OCI-LY7 (cell line): Measurements from ENCODE around the gene PARD3. TPM values are rescaled to one million over a fixed set of nuclear protein-coding genes. Genes with fewer than 3 reads are reported as not detected.

Experiments
- BruUV-seq: library from RNA; stranded (reverse); fragments of 400-500 nt; replicated peaks from 2 replicates; lab custom pipeline; 2021; lab: Mats Ljungman, UMichigan
- CTCF ChIA-PET: fragments of 300-600 bp; sonication (Branson Sonifier 250); formaldehyde crosslinking; loops from one replicate; lab custom pipeline; 2022; ENCODE audit warnings: antibody characterized with exemption; ENCODE audit not compliant: unreplicated experiment; lab: Charles Lee
- POLR2A ChIA-PET: fragments of 300-600 bp; sonication (Branson Sonifier 250); formaldehyde crosslinking; loops from one replicate; lab custom pipeline; 2022; ENCODE audit warnings: antibody characterized with exemption; lab: Charles Lee
- DNase-seq: peaks from one replicate; pipeline ENCODE4 v3.0.0-alpha.2; 2015; ENCODE audit warnings: low spot score
- H2AFZ ChIP-seq: fragments of 200-600 bp; sonication (generic), shearing (Covaris generic); 2 replicates; pipeline ENCODE4 v1.6.1; 2014; ENCODE audit warnings: mild to moderate bottlenecking, antibody characterized with exemption, low read length, moderate library complexity
- H3K27ac ChIP-seq: fragments of 200-600 bp; sonication (generic); 2 replicates; pipeline ENCODE4 v1.5.1; 2014; ENCODE audit warnings: mixed run types, low read depth, mild to moderate bottlenecking, moderate library complexity, low read length, inconsistent platforms; ENCODE audit not compliant: poor library complexity, severe bottlenecking
- H3K36me3 ChIP-seq: fragments of 200-600 bp; sonication (generic); 2 replicates; pipeline ENCODE4 v1.6.1; 2014; ENCODE audit warnings: mild to moderate bottlenecking, antibody characterized with exemption, low read length, moderate library complexity, mixed read lengths; ENCODE audit not compliant: insufficient read depth
- H3K4me1 ChIP-seq: fragments of 200-600 bp; sonication (generic); 2 replicates; pipeline ENCODE4 v1.5.1; 2014; ENCODE audit warnings: mild to moderate bottlenecking, low read length; ENCODE audit not compliant: insufficient read depth, poor library complexity, severe bottlenecking
- H3K4me2 ChIP-seq: fragments of 200-600 bp; sonication (generic); 2 replicates; pipeline ENCODE4 v1.6.1; 2014; ENCODE audit warnings: mild to moderate bottlenecking, low read length
- H3K4me3 ChIP-seq: fragments of 200-600 bp; sonication (generic); 2 replicates; pipeline ENCODE4 v1.5.1; 2014; ENCODE audit warnings: mild to moderate bottlenecking, low read depth, low read length; ENCODE audit not compliant: poor library complexity, severe bottlenecking
- H3K79me2 ChIP-seq: fragments of 200-600 bp; sonication (generic); 2 replicates; pipeline ENCODE4 v1.6.1; 2016; ENCODE audit warnings: low read depth, mild to moderate bottlenecking, low read length, moderate library complexity, mixed read lengths; ENCODE audit not compliant: insufficient read depth
- H3K9me2 ChIP-seq: fragments of 200-600 bp; sonication (generic); 2 replicates; pipeline ENCODE4 v1.6.1; 2016; ENCODE audit warnings: mild to moderate bottlenecking, low read length, mixed read lengths; ENCODE audit not compliant: insufficient read depth
- H3K9me3 ChIP-seq: fragments of 200-600 bp; sonication (generic); 2 replicates; pipeline ENCODE4 v1.6.1; 2014; ENCODE audit warnings: mild to moderate bottlenecking, mixed run types, low read length, mixed read lengths
- H4K20me1 ChIP-seq: fragments of 200-600 bp; sonication (generic); 2 replicates; pipeline ENCODE4 v1.6.1; 2014; ENCODE audit warnings: mild to moderate bottlenecking, antibody characterized with exemption, low read length, moderate library complexity, mixed read lengths; ENCODE audit not compliant: insufficient read depth
- CTCF ChIP-seq: fragments of 200-600 bp; sonication (generic); conservative IDR thresholded peaks from 2 replicates; pipeline ENCODE4 v1.5.1; 2014; ENCODE audit warnings: mild to moderate bottlenecking, antibody characterized with exemption, low read length, moderate library complexity, mixed read lengths
- EZH2phosphoT487 ChIP-seq: fragments of 200-600 bp; sonication (generic); IDR thresholded peaks from 2 replicates; pipeline ENCODE4 v1.6.1; 2018; ENCODE audit warnings: low read depth, borderline replicate concordance, mild to moderate bottlenecking, mixed run types, antibody characterized with exemption, low read length, moderate library complexity, mixed read lengths
- intact Hi-C: fragments of 100-400 bp; cut with micrococcal nuclease; formaldehyde crosslinking; loops from one replicate; pipeline ENCODE4 v1.10.0; 2022; ENCODE audit not compliant: unreplicated experiment
- total RNA-seq, 2 experiments: library from RNA; depleted of rRNA in 1 of 2; stranded (reverse); fragments of >200 nt in 1 of 2; shearing (Covaris generic) in 1 of 2; gene quantifications; 2 replicates each; pipeline ENCODE4 v1.2.3, GENCODE V29; 2014 to 2022

Gene PARD3
- total RNA-seq, 2 experiments from 2014 or later: not detected

- no peak overlapping the region for H3K4me3 ChIP-seq
- intact Hi-C loops: no loop called here
- POLR2A ChIA-PET: interaction anchor here (0.8 kb wide), 1 partner anchor 561 kb away, joined by 3 read pairs; no protein-coding TSS in a partner anchor
- no peaks in the 10 kb centered on the region for H3K9me3 ChIP-seq
- no peak overlapping the region for H2AFZ ChIP-seq
- TF ChIP-seq EZH2phosphoT487 (no peak), CTCF (no peak)
- H3K79me2 ChIP-seq: no peaks in the 10 kb centered on the region
- CTCF ChIA-PET: no interaction called here
- H3K4me2 ChIP-seq: no peak overlapping the region
- H3K4me1 ChIP-seq: no peaks in the 10 kb centered on the region
- no TSS peak for BruUV-seq
- H3K9me2 ChIP-seq: no peaks in the 10 kb centered on the region
- H3K27ac ChIP-seq: no peak overlapping the region
- H3K36me3 ChIP-seq: no peaks in the 10 kb centered on the region
- no peaks in the 10 kb centered on the region for H4K20me1 ChIP-seq
- DNase-seq: no peak
Measured at GRCh38 chr10:34697351-34698247, 117.5 kb downstream of the PARD3 start.

- TF ChIP-seq CTCF (no peak), EZH2phosphoT487 (no peak)
- no peak overlapping the region for H3K27ac ChIP-seq
- no peaks in the 10 kb centered on the region for H3K79me2 ChIP-seq
- no peak overlapping the region for H3K4me2 ChIP-seq
- BruUV-seq: no TSS peak
- H3K9me3 ChIP-seq: no peaks in the 10 kb centered on the region
- no peaks in the 10 kb centered on the region for H3K36me3 ChIP-seq
- intact Hi-C loops: no loop called here
- CTCF ChIA-PET: no interaction called here
- H3K4me3 ChIP-seq: no peak overlapping the region
- no peak overlapping the region for H2AFZ ChIP-seq
- POLR2A ChIA-PET: no interaction called here
- H3K9me2 ChIP-seq: no peaks in the 10 kb centered on the region
- DNase-seq: no peak
- no peaks in the 10 kb centered on the region for H3K4me1 ChIP-seq
- H4K20me1 ChIP-seq: no peaks in the 10 kb centered on the region
Measured at GRCh38 chr10:34696423-34696822, 118.7 kb downstream of the PARD3 start.

- no peak overlapping the region for H2AFZ ChIP-seq
- H3K79me2 ChIP-seq: no peaks in the 10 kb centered on the region
- no peaks in the 10 kb centered on the region for H3K9me3 ChIP-seq
- no peaks in the 10 kb centered on the region for H3K4me1 ChIP-seq
- no peak overlapping the region for H3K27ac ChIP-seq
- TF ChIP-seq CTCF (no peak), EZH2phosphoT487 (no peak)
- H3K4me2 ChIP-seq: no peak overlapping the region
- no peak for DNase-seq
- BruUV-seq: no TSS peak
- intact Hi-C loops: no loop called here
- H3K9me2 ChIP-seq: no peaks in the 10 kb centered on the region
- ChIA-PET CTCF (no interaction called here), POLR2A (no interaction called here)
- H4K20me1 ChIP-seq: no peaks in the 10 kb centered on the region
- H3K4me3 ChIP-seq: no peak overlapping the region
- no peaks in the 10 kb centered on the region for H3K36me3 ChIP-seq
Measured at GRCh38 chr10:34690383-34691049, 124.6 kb downstream of the PARD3 start.
